NB4 (cell line): Measurements from ENCODE around the gene KRTAP2-2.

ENCODE experiments used
- CTCF ChIP-seq: IDR thresholded peaks from one replicate; pipeline ENCODE4 v1.5.1; 2012; ENCODE audit warnings: low read depth, low read length
- MYC ChIP-seq: IDR thresholded peaks from 2 replicates; pipeline ENCODE4 v1.6.1; 2011; ENCODE audit warnings: low read depth, low read length

GRCh38 chr17:41069031-41069430 lies 14.0 kb upstream of the KRTAP2-2 start:
- TF ChIP-seq CTCF: no peak
- no peak for TF ChIP-seq MYC
